ENCODE data around the gene FTH1.

Gene FTH1

GRCh38 chr11:61948505-61948904 lies 18.9 kb downstream of the FTH1 start:
- no peak for DNase-seq (ENCODE audit: low read depth)

- peak; percentile 48 for DNase-seq (ENCODE audit: low read depth)
Measured at GRCh38 chr11:61947486-61948210, 19.8 kb downstream of the FTH1 start.

DNA sequence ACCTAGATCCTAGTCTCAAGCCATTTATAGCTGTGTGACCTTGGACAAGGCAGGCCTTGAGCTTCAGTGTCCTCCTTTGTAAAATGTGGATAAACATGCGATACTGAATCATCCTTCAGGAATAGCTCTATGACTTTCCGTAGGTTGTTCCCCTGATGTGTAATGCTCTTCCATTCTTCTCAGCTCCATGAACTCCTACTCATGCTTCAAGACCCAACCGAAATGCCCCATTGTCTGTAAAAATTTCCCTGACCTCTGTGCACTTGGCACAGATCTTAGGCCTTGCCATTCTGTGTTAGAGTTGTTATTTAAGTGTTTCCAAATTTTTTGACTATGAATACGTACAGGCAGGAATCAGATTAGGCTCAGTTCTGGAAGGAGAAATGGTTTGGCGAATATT lies 20.5 kb downstream of the FTH1 start:
- DNase-seq (ENCODE audit: low read depth): no peak

GRCh38 chr11:61945191-61945590 lies 22.2 kb downstream of the FTH1 start:
- DNase-seq (ENCODE audit: low read depth): no peak

DNA sequence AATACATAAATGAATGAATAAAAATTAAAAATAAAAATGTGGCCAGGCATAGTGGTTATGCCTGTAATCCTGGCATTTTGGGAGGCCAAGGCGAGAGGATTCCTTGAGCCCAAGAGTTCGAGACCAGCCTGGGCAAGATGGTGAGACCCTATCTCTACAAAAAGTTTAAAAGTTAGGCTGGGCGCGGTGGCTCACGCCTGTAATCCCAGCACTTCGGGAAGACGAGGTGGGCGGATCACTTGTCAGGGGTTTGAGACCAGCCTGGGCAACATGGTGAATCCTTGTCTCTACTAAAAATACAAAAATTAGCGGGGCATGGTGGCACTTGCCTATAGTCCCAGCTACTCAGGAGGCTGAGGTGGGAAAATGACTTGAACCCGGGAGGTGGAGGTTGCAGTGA lies 27.0 kb downstream of the FTH1 start:
- no peak for DNase-seq (ENCODE audit: low read depth)

GRCh38 chr11:61935861-61936260 lies 31.6 kb downstream of the FTH1 start:
- DNase-seq (ENCODE audit: low read depth): no peak

GRCh38 chr11:61930933-61931332 lies 36.5 kb downstream of the FTH1 start:
- no peak for DNase-seq (ENCODE audit: low read depth)

- DNase-seq (ENCODE audit: low read depth): no peak
Measured at GRCh38 chr11:61928606-61929005, 38.8 kb downstream of the FTH1 start.

- DNase-seq (ENCODE audit: low read depth): no peak
Measured at GRCh38 chr11:61927501-61927900, 39.9 kb downstream of the FTH1 start.

GRCh38 chr11:61926235-61926634 lies 41.2 kb downstream of the FTH1 start:
- DNase-seq (ENCODE audit: low read depth): no peak

DNA sequence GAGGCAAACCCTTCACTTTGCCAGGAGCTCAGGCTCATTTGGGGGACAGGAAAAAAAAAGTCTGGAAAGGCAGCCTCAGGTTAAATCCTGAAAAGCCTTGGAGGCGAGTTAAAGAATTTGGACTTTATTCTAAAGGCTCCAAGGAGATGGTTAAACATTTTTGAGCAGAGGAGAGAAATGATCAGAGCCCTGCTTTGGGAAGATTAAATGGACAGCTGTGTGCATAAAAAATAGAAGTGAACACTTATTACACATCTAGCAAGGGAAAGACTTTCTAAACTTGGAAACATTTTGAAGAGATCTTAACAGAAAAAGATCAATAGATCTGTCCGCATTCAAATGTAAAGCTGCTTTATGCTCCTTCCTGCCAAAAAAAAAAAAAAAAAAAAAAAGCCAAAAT lies 41.7 kb downstream of the FTH1 start:
- no peak for DNase-seq (ENCODE audit: low read depth)

GRCh38 chr11:61924064-61924455 lies 43.4 kb downstream of the FTH1 start:
- DNase-seq (ENCODE audit: low read depth): no peak

DNA sequence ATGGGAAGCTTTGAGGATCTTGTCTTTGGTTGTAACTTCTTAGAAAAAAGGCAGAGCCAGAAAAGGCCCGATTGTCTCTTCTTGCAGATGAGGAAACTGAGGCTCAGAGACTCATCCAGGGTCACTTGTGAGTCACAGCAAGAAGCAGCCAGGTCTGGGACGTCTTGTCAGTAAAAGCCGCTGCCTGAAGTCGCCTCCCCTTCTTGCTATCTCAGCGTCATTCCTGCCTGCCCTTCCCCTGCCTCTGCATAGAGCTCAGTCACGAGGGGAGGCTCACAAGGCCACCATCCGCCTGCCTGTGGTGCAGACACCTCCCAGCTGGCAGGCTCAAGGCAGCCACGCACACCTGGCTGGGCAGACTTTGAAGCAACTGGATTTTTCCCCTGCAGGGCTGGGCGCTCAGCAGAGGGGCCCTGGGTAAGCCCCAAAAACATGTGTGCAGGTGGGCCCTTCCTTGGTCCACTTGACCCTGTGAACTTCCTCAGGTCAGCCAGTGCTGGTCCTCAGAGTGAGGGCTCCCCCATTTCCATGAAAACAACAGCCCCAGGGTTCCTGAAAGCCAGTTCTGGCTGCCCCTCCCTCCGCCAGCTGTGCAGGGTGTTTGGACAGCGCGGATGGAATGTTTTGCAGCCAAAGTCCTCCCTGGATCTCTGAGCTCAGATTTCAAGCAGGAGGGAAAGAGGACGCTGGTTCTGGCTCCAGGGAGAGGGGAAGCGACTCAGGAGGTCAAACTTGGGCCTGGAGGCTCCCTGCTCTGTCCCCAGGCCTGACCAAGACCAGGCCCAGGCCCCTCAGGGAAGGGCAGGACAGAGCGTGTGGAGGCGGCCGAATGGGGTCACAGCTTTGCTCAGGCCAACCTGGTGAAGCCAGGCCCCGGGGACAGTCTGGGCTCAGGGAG lies 44.0 kb downstream of the FTH1 start:
- no peak for DNase-seq (ENCODE audit: low read depth)

- no peak for DNase-seq (ENCODE audit: low read depth)
Measured at GRCh38 chr11:61922539-61922938, 44.9 kb downstream of the FTH1 start.

GRCh38 chr11:61921446-61921845 lies 46.0 kb downstream of the FTH1 start:
- no peak for DNase-seq (ENCODE audit: low read depth)

- DNase-seq (ENCODE audit: low read depth): no peak
Measured at GRCh38 chr11:61919705-61920631, 47.5 kb downstream of the FTH1 start.

GRCh38 chr11:61918938-61919704 lies 48.3 kb downstream of the FTH1 start:
- DNase-seq (ENCODE audit: low read depth): no peak

- no peak for DNase-seq (ENCODE audit: low read depth)
Measured at GRCh38 chr11:61918251-61918937, 49.0 kb downstream of the FTH1 start.

DNA sequence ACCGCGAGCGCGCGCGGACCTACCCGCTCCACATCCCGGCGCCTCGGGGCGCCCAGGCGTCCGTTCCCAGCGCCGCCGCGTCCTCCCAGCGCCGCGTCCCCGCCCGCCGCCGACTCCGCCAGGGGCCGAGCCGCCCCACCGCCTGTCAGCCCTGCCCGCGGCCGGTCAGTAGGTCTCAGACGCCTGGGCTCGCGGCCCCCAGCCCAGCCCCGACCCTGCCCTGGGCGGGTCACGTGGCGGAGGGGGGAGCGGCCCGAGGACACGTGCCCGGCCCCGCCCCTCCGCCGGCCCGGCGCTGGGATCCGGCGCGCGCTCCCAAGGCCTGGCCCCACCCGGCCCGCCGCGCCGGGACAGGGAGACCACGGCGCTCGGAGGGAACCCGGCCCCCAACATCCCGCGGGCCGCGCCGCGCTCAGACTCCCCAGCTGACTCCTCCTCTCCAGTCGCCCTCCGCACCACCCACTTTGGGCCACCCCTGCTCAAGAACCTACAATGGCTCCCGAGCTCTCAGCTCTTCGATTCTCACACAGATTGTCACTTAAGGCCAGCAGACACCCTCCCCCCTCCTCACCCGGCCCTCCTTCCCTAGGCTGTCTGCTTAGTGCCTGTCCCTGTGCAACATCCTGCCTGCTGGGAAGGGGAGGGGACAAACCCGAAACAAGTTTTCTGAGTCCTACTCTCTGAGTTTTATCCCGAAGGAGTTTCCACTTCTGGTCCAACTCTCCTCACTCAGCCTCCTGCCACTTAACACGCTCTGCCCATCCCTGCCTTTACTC lies 49.9 kb downstream of the FTH1 start, which contains the start of gene RAB3IL1:
RAB3IL1 (minus strand) TSS at position 233 of the 776 bp plus-strand sequence; CDS start at position 34, 199 bp downstream.
- no peak for DNase-seq (ENCODE audit: low read depth)
